Hepatocyte (in vitro differentiated cells): ENCODE data around the gene ADGRG7.

Experiments
- EZH2 ChIP-seq: fragments of 200-600 bp; sonication (generic); IDR thresholded peaks from 2 replicates; pipeline ENCODE4 v1.6.1; 2016; ENCODE audit warnings: antibody characterized with exemption, mild to moderate bottlenecking, borderline replicate concordance
- EZH2phosphoT487 ChIP-seq: fragments of 200-600 bp; sonication (generic); IDR thresholded peaks from one replicate; pipeline ENCODE4 v1.6.1; 2018; ENCODE audit warnings: antibody characterized with exemption, mild to moderate bottlenecking, low read depth, moderate library complexity; ENCODE audit not compliant: unreplicated experiment, severe bottlenecking
- TF ChIP-seq, protein P1 (sequence below): fragments of 200-600 bp; sonication (generic); IDR thresholded peaks from 2 replicates; pipeline ENCODE4 v1.5.1; 2016; ENCODE audit warnings: antibody characterized with exemption, mild to moderate bottlenecking; ENCODE audit not compliant: poor library complexity

DNA sequence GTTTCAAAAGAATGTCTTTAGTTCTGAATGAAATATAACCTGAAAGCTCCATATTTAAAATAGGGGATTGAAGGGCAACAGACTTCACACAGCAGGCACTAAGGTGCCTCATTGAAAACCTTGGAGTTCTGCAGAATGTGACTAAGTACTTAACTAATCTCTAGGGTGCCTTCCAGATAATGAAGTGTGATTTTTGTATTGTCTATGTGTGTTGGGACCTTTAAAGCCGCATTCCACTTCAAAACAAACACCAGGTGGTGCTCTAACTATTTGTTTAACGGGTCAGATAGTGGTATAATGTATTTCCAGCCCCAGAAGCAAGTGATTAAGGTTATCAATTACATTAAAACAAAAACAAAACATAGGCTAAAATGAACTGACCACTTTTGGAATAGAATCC is 127.9 kb downstream of the ADGRG7 start:
- TF ChIP-seq EZH2phosphoT487 (no peak), EZH2 (no peak)
- TF ChIP-seq, protein P1, sequence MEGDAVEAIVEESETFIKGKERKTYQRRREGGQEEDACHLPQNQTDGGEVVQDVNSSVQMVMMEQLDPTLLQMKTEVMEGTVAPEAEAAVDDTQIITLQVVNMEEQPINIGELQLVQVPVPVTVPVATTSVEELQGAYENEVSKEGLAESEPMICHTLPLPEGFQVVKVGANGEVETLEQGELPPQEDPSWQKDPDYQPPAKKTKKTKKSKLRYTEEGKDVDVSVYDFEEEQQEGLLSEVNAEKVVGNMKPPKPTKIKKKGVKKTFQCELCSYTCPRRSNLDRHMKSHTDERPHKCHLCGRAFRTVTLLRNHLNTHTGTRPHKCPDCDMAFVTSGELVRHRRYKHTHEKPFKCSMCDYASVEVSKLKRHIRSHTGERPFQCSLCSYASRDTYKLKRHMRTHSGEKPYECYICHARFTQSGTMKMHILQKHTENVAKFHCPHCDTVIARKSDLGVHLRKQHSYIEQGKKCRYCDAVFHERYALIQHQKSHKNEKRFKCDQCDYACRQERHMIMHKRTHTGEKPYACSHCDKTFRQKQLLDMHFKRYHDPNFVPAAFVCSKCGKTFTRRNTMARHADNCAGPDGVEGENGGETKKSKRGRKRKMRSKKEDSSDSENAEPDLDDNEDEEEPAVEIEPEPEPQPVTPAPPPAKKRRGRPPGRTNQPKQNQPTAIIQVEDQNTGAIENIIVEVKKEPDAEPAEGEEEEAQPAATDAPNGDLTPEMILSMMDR = peak; percentile 51
